Activated CD8-positive, alpha-beta memory T cell treated with anti-CD3 and anti-CD28 coated beads, Interleukin-2, amount 50 U/mL, for 48 hours (primary cell): ENCODE data around the gene MAP7D3.
"Not testable (repeated sequence)": the region's sequence is repeated elsewhere in the genome, so short reads cannot be mapped to it uniquely, and the experiment has no call there.

Experiments
- DNase-seq: peaks from one replicate; pipeline ENCODE4 v3.0.0-alpha.2; 2020

Gene MAP7D3

GRCh38 chrX:136179133-136179532 is 72.1 kb downstream of the MAP7D3 start:
- no peak for DNase-seq

GRCh38 chrX:136176399-136176825 is 74.8 kb downstream of the MAP7D3 start:
- no peak for DNase-seq

- no peak for DNase-seq
Observed at GRCh38 chrX:136171420-136171819, 79.8 kb downstream of the MAP7D3 start.

GRCh38 chrX:136170139-136170800 is 80.9 kb downstream of the MAP7D3 start:
- no peak for DNase-seq

- DNase-seq, result no peak
Observed at GRCh38 chrX:136168929-136169735, 82.1 kb downstream of the MAP7D3 start.

- DNase-seq, result not testable (repeated sequence)
Observed at GRCh38 chrX:136167989-136168388, 83.2 kb downstream of the MAP7D3 start.

- DNase-seq, result no peak
Observed at GRCh38 chrX:136166221-136166855, 84.9 kb downstream of the MAP7D3 start.

GRCh38 chrX:136165406-136165805 is 85.8 kb downstream of the MAP7D3 start:
- DNase-seq, result no peak

GRCh38 chrX:136163689-136164088 is 87.5 kb downstream of the MAP7D3 start:
- DNase-seq, result no peak
